Omental fat pad (tissue), 4 donors: ENCODE measurements around the gene PXDN. TPM values are rescaled to one million over a fixed set of nuclear protein-coding genes. Genes with fewer than 3 reads are reported as not detected.

ENCODE experiments used
- ATAC-seq: fragments of 150-250 bp; one replicate; pipeline ENCODE4 v1.9.1; 2016; ENCODE audit warnings: mild to moderate bottlenecking, moderate library complexity; ENCODE audit not compliant: low FRiP score
- DNase-seq: peaks from one replicate; pipeline ENCODE4 v3.0.0-alpha.2; 2019; ENCODE audit warnings: low spot score
- CTCF ChIP-seq, 3 donors: fragments of 450-650 bp; IDR thresholded peaks; one replicate each; pipeline ENCODE4 v1.5.1; 2016 to 2017; ENCODE audit warnings: antibody characterized with exemption in 3 of 3, mild to moderate bottlenecking in 3 of 3, moderate library complexity in 2 of 3
- total RNA-seq, 4 donors: library from RNA; depleted of rRNA; stranded (reverse); fragments of >200 nt; gene quantifications; one replicate each; pipeline ENCODE4 v1.1.0, GENCODE V29; 2016

PXDN gene
- total RNA-seq, 4 donors from 2014 or later = 81.2 to 228 (median 112) TPM

- DNase-seq (no peak), ATAC-seq (no peak)
- no peak for TF ChIP-seq CTCF (IDR thresholded peaks at IDR 0.05)
Observed at GRCh38 chr2:1748176-1748740, 3.9 kb upstream of the PXDN start.

GRCh38 chr2:1747065-1747941 is 3.0 kb upstream of the PXDN start:
- DNase-seq = no peak
- TF ChIP-seq CTCF (IDR thresholded peaks at IDR 0.05) = no peak
- no peak for ATAC-seq

- TF ChIP-seq CTCF (IDR thresholded peaks at IDR 0.05) = no peak
- DNase-seq (no peak), ATAC-seq (no peak)
Observed at GRCh38 chr2:1746174-1747064, 2.1 kb upstream of the PXDN start.

- no peak for ATAC-seq
- no peak for TF ChIP-seq CTCF (IDR thresholded peaks at IDR 0.05)
- DNase-seq = no peak
Observed at GRCh38 chr2:1745171-1746023, 1.1 kb upstream of the PXDN start.

GRCh38 chr2:1744151-1744445 is 217 bp downstream of the PXDN start:
- no peak for DNase-seq
- TF ChIP-seq CTCF (IDR thresholded peaks at IDR 0.05) = no peak
- ATAC-seq = no peak

- no peak for TF ChIP-seq CTCF (IDR thresholded peaks at IDR 0.05)
- DNase-seq = no peak
- no peak for ATAC-seq
Observed at GRCh38 chr2:1743396-1744150, 742 bp downstream of the PXDN start.
